ENCODE measurements around the gene CSDE1.

DNA sequence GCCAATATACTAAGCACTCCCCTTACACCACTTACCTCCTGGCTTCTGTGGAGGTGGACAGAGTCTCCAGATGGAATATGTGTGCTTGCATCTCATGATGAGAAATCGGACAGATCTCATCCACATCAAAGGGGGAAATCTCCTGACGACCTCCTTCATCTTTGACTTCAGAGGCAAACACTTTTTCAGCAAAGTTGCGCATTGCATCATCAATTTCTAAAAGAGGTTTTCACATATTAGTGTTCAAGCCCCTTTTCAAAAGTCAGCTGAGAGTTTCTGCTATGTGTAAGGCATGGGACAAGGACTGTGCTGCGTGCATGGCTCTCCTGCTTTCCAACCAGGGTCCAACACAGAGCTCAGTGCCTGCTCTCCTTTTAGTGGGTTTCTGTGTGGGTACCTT, 69.3 kb downstream of the CSDE1 start:
- TF ChIP-seq, protein P1, sequence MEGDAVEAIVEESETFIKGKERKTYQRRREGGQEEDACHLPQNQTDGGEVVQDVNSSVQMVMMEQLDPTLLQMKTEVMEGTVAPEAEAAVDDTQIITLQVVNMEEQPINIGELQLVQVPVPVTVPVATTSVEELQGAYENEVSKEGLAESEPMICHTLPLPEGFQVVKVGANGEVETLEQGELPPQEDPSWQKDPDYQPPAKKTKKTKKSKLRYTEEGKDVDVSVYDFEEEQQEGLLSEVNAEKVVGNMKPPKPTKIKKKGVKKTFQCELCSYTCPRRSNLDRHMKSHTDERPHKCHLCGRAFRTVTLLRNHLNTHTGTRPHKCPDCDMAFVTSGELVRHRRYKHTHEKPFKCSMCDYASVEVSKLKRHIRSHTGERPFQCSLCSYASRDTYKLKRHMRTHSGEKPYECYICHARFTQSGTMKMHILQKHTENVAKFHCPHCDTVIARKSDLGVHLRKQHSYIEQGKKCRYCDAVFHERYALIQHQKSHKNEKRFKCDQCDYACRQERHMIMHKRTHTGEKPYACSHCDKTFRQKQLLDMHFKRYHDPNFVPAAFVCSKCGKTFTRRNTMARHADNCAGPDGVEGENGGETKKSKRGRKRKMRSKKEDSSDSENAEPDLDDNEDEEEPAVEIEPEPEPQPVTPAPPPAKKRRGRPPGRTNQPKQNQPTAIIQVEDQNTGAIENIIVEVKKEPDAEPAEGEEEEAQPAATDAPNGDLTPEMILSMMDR (IDR thresholded peaks at IDR 0.05; ENCODE audit: low read depth, low read length, poor library complexity, severe bottlenecking) = no peak
- TF ChIP-seq EZH2phosphoT487 (IDR thresholded peaks at IDR 0.05; ENCODE audit: borderline replicate concordance, low read length) = no peak
